AML-193 (cell line): ENCODE data around the gene TACO1.

Experiments
- DNase-seq, 2 experiments: peaks; one replicate each; lab custom pipeline; 2025; lab: John Stamatoyannopoulos, UW

TACO1 gene

GRCh38 chr17:63639125-63639524 is 38.4 kb downstream of the TACO1 start:
- DNase-seq: no peak

DNA sequence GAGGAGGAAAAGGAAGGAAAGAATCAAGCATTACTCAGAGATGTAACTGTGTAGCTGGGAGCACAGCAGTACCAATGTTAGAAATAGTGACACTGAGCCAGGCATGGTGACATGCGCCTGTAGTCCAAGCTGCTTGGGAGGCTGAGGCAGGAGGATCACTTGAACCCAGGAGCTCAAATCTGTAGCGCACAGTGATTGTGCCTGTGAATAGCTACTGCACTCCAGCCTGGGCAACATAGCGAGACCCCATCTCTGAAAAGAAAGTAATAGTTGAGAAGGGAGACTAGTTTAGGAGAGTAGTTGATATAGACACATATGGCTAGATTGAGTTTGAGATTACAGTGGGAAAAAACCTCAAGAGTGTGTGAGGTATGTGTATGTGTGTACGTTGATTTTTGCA is 39.3 kb downstream of the TACO1 start:
- no peak for DNase-seq

DNA sequence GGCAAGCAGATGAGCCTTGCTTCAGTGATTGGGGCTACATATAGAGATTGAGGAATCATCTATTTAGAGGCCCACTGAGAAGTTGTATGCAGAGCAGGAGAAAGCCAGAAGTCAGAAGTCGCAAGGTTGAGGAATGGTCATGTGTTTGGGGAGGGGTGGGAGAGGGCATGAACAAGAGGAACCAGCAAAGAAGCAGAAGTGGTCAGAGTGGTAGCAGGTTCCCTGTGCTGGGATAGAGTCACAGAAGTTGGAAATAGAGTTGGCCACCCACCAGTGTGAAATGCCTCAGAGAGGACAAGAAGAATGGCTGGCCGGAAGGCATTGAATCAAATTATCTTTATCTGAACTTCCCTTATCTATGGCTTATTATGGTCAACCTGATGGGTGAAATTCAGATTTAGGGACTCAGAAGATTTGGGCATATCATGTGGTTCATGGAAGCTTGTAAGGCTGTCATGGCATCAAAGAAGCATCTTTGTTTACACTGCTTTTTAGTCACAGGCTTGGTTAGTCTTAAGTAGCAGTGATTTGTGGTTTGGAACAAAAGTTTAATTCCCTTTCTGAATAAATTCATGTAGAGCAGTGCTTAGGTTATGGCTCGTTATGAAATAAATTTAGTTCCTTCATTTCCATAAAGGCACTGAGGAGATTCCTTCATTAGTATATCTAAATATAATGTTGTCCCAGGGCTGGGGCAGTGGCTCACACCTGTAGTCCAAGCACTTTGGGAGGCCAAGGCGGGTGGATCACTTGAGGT is 41.2 kb downstream of the TACO1 start:
- peak; percentile 96 to 98 for DNase-seq

- DNase-seq: peak; percentile 53 to 77
Measured at GRCh38 chr17:63644846-63645245, 44.2 kb downstream of the TACO1 start.

DNA sequence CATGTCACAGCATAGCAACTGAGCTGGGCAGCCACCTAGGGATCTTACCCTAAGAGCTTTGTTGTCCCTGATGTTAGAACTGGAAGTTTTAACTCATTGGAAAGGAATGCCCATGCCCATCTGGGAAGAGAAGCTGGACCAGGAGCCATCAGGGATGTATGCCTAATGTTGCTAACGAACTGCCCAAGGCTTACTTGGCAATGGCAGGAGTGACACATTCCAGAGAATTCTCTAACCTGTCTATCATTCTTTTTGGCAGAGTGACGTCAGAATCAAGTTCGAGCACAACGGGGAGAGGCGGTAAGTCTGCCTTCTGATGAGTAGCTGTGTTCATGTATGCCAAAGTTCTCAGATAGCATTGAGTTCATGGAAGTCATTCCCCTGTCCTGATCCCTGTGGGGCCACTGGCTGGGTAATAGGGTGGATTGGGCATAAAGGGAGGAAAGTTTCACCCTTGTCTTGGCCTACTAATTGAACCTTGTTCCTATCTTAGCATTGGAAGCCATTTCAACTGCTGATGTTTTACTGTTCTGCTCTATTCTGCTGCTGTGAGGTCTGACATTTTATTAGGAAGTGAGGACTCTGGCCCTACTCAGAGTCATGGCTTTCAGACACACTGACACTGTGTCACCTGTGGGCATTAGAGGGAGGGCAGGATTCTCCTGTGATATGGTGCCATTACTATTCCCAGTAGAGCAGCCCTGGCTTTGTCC is 45.2 kb downstream of the TACO1 start:
- no peak for DNase-seq

DNA sequence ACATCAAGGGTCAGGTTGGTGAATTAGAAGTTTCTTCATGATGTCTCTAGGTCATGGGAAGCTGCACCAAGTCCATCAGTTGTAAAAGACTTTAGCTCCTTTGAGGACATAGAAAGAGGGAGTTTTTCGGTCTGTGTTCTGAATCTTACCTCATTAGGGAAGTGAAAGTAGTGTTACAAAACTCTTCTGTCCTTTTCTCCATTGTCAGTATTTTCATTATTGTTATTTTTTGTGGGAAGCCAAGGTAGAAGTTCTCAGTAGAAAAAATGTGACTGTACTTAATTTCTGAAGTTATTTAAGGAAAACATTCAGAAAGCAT is 45.8 kb downstream of the TACO1 start:
- DNase-seq: no peak

- DNase-seq: no peak
Measured at GRCh38 chr17:63647065-63647725, 46.5 kb downstream of the TACO1 start.

DNA sequence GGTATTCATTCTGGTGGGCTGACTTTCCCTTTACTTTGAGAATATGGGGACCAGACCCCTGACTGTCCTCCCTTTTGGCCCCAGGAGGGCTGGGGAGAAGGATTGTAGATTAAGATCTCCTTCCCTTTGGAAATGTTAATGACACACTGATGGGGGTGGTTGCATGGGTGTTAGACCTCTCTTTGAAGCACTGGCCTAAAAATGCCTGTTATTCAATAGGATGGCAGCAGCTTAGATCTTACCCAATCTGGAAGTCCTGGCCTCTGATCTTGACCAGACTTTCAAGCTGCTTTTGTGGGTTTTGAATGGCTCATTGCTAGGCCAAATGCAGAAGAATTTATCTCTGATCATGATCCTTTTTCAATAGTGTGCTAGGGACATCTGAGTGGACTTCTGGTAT is 47.2 kb downstream of the TACO1 start:
- no peak for DNase-seq

DNA sequence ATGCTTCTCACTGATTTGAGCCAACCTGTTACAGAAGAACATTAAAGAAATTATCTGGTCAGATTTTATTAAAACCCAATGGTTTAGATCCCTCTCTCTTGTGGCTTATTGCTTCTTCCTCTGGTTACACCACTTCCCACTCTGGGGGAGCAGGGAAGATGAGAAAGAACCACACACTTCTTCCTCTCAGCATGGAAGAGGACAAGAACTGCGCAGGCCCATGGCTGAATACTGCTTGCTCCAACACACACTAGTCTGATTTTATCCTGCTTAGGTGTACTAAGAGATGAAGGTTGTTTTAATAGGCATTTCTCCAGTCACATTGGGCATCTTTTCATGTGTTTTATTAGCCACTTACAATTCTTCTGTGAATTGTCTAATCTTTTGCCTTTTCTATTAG is 49.1 kb downstream of the TACO1 start:
- DNase-seq: peak; percentile 64 to 87

DNA sequence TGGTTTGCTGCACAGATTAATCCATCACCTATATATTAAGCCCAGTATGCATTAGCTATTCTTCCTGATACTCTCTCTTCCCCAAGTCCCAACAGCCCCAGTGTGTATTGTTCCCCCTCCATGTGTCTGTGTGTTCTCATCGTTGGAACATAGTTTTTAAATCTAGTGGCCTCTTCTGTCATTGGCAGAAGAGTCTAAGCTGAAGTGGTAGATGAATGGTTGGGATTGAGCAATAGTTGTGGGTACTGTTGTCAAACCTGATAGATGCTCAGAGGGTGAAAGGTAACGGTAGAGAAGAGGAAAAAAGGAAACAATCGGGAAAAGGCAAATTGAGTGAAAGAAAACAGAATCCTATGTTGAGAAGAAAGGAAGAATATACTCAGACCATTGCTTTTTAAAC is 51.4 kb downstream of the TACO1 start:
- DNase-seq: no peak

DNA sequence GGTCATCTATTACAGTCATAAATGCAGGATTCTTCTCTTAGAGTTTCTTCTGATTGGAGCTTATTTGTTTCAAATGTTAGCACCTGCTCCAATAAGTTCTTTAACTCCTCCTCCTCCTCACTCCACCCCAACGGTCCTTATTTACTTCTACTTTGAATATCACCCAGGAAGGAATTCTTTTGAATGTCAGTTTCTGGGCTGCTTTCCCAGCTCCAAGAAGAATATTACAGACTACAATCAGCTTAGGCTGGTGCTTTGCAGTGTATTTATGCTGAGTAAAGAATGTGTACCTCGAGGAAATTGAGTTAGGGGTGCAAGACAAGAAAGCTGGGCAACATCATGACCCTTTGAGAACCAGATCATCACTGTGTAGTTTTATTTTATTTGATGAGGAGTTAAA is 52.4 kb downstream of the TACO1 start:
- no peak for DNase-seq

- no peak for DNase-seq
Measured at GRCh38 chr17:63657786-63658185, 57.1 kb downstream of the TACO1 start.
